Retina (tissue), 1 donor: ENCODE data around the gene PC.
"Not testable (repeated sequence)": the region's sequence is repeated elsewhere in the genome, so short reads cannot be mapped to it uniquely, and the experiment has no call there.

Experiments used
- DNase-seq: peaks from one replicate; pipeline ENCODE4 v3.0.0-alpha.2; 2016

The PC gene

GRCh38 chr11:66958232-66958955 lies at the start of gene PC:
Gene PC, minus strand, starts transcription at chr11:66958383. Its CDS starts 86,224 bp downstream, at chr11:66872159.
- peak; percentile 99 for DNase-seq

GRCh38 chr11:67007126-67007525 lies 48.9 kb upstream of the PC start:
- no peak for DNase-seq

- no peak for DNase-seq
Measured at GRCh38 chr11:67006029-67006884, 48.1 kb upstream of the PC start.

- DNase-seq: not testable (repeated sequence)
Measured at GRCh38 chr11:67005200-67005599, 47.0 kb upstream of the PC start.

- no peak for DNase-seq
Measured at GRCh38 chr11:67002921-67003411, 44.8 kb upstream of the PC start.

GRCh38 chr11:67002297-67002913 lies 44.2 kb upstream of the PC start:
- DNase-seq: peak; percentile 39

GRCh38 chr11:67001332-67001731 lies 43.1 kb upstream of the PC start:
- no peak for DNase-seq

GRCh38 chr11:66999555-66999954 lies 41.4 kb upstream of the PC start:
- no peak for DNase-seq

GRCh38 chr11:66996609-66997273 lies 38.6 kb upstream of the PC start:
- no peak for DNase-seq

- DNase-seq: no peak
Measured at GRCh38 chr11:66992041-66992440, 33.9 kb upstream of the PC start.

GRCh38 chr11:66989360-66989759 lies 31.2 kb upstream of the PC start:
- not testable (repeated sequence) for DNase-seq

- not testable (repeated sequence) for DNase-seq
Measured at GRCh38 chr11:66988741-66989140, 30.6 kb upstream of the PC start.

GRCh38 chr11:66987924-66988637 lies 29.9 kb upstream of the PC start:
- DNase-seq: peak; percentile 24

- peak; percentile 52 for DNase-seq
Measured at GRCh38 chr11:66987158-66987620, 29.0 kb upstream of the PC start.

GRCh38 chr11:66986178-66986545 lies 28.0 kb upstream of the PC start:
- DNase-seq: no peak

GRCh38 chr11:66985508-66986177 lies 27.5 kb upstream of the PC start:
- DNase-seq: no peak

GRCh38 chr11:66983275-66983924 lies 25.2 kb upstream of the PC start:
- no peak for DNase-seq

- no peak for DNase-seq
Measured at GRCh38 chr11:66981976-66982578, 23.9 kb upstream of the PC start.

GRCh38 chr11:66979336-66979980 lies 21.3 kb upstream of the PC start:
- DNase-seq: no peak

GRCh38 chr11:66978717-66979116 lies 20.5 kb upstream of the PC start:
- DNase-seq: no peak
